A549 (cell line): Measurements from ENCODE around the gene FIZ1. TPM values are rescaled to one million over a fixed set of nuclear protein-coding genes. Genes with fewer than 3 reads are reported as not detected.

Source experiments
- ATAC-seq, 2 experiments: fragments of 200-7000 bp in 1 of 2; fragments of >200 bp in 1 of 2; cut with Nextera tagmentation in 1 of 2; cut with Tn5 transposase in 1 of 2; 3 replicates each; pipeline versions ENCODE4 v1.8.0 to v1.9.1; 2018 to 2020; ENCODE audit warnings: mild to moderate bottlenecking in 1 of 2, moderate library complexity in 1 of 2
- CTCF ChIA-PET: fragments of 300-600 bp; sonication (Branson Sonifier 250); formaldehyde crosslinking; extraction: SDS; loops from one replicate; lab custom pipeline; 2021; ENCODE audit warnings: antibody characterized with exemption, inconsistent platforms; lab: Yijun Ruan, JAX
- POLR2A ChIA-PET: fragments of 350-600 bp; formaldehyde crosslinking; extraction: SDS; loops from one replicate; lab custom pipeline; 2021; ENCODE audit warnings: antibody characterized with exemption, inconsistent platforms; lab: Yijun Ruan, JAX
- DNase-seq, 2 experiments: peaks; one replicate each; pipeline versions ENCODE4 v3.0.0 to v3.0.0-alpha.2; 2011 to 2016; ENCODE audit warnings: low read depth in 1 of 2, low spot score in 1 of 2
- FAIRE-seq: peaks from 2 replicates; lab custom pipeline; 2011; peaks lifted over from hg19 to GRCh38; lab: Jason Lieb, UNC
- H3K27ac ChIP-seq, 2 experiments: fragments of >200 bp; sonication (Bioruptor Twin); formaldehyde crosslinking; 3 replicates each; pipeline ENCODE4 v1.5.1; 2016 to 2017
- H3K4me1 ChIP-seq: fragments of >200 bp; sonication (Bioruptor Twin); formaldehyde crosslinking; 3 replicates; pipeline ENCODE4 v1.6.1; 2016
- H3K4me2 ChIP-seq: fragments of >200 bp; sonication (Bioruptor Twin); formaldehyde crosslinking; 3 replicates; pipeline ENCODE4 v1.6.1; 2016
- H3K4me3 ChIP-seq: fragments of >200 bp; sonication (Bioruptor Twin); formaldehyde crosslinking; 3 replicates; pipeline ENCODE4 v1.5.1; 2016
- H3K9me3 ChIP-seq: fragments of >200 bp; sonication (Bioruptor Twin); formaldehyde crosslinking; 3 replicates; pipeline ENCODE4 v1.6.1; 2016
- ATOH8 ChIP-seq: fragments of 250-450 bp; sonication (Bioruptor Pico); IDR thresholded peaks from 2 replicates; pipeline ENCODE4 v1.5.0; 2020; ENCODE audit warnings: low read depth, mild to moderate bottlenecking, moderate library complexity
- BHLHE40 ChIP-seq: IDR thresholded peaks from 2 replicates; pipeline ENCODE4 v1.6.1; 2012; ENCODE audit warnings: low read depth, low read length, inconsistent platforms
- CBX8 ChIP-seq: fragments of 200-600 bp; sonication (generic); IDR thresholded peaks from 2 replicates; pipeline ENCODE4 v1.6.1; 2016
- CEBPB ChIP-seq, 2 experiments: fragments of >200 bp in 1 of 2; sonication (Bioruptor Twin) in 1 of 2; formaldehyde crosslinking in 1 of 2; IDR thresholded peaks; 2 replicates each; pipeline ENCODE4 v1.6.1; 2012 to 2016
- EHMT2 ChIP-seq: fragments of 200-600 bp; sonication (generic); IDR thresholded peaks from 2 replicates; pipeline ENCODE4 v1.6.1; 2016; ENCODE audit warnings: antibody characterized with exemption, low read depth, mild to moderate bottlenecking, moderate library complexity
- EP300 ChIP-seq, 2 experiments: fragments of >200 bp; sonication (Bioruptor Twin); formaldehyde crosslinking; IDR thresholded peaks; 2 replicates in 1 of 2; 3 replicates in 1 of 2; pipeline ENCODE4 v1.6.1; 2016 to 2017
- ESRRA ChIP-seq: fragments of 150-350 bp; IDR thresholded peaks from 2 replicates; pipeline ENCODE4 v1.6.1; 2014; ENCODE audit warnings: mild to moderate bottlenecking, low read length, borderline replicate concordance
- FOSB ChIP-seq: fragments of 250-450 bp; sonication (Bioruptor Pico); IDR thresholded peaks from 2 replicates; pipeline ENCODE4 v1.5.0; 2020; ENCODE audit warnings: mild to moderate bottlenecking, moderate library complexity
- FOSL2 ChIP-seq, 2 experiments: fragments of 450-650 bp in 1 of 2; fragments of >200 bp in 1 of 2; sonication (Bioruptor Twin) in 1 of 2; formaldehyde crosslinking; IDR thresholded peaks; 2 replicates each; pipeline versions ENCODE4 v1.5.0 to v1.6.1; 2016 to 2020; ENCODE audit warnings: mild to moderate bottlenecking in 1 of 2, moderate library complexity in 1 of 2
- GATA3 ChIP-seq: IDR thresholded peaks from 2 replicates; pipeline ENCODE4 v1.6.1; 2012; ENCODE audit warnings: borderline replicate concordance
- HEYL ChIP-seq: fragments of 250-450 bp; sonication (Bioruptor Pico); IDR thresholded peaks from 2 replicates; pipeline ENCODE4 v1.8.0; 2021; ENCODE audit warnings: mild to moderate bottlenecking, moderate library complexity
- JUN ChIP-seq, 2 experiments: fragments of >200 bp; sonication (Bioruptor Twin); formaldehyde crosslinking; IDR thresholded peaks; 2 replicates in 1 of 2; 3 replicates in 1 of 2; pipeline ENCODE4 v1.6.1; 2016 to 2017
- KDM1A ChIP-seq: fragments of 200-600 bp; sonication (generic); IDR thresholded peaks from 2 replicates; pipeline ENCODE4 v1.6.1; 2016; ENCODE audit warnings: low read depth, mild to moderate bottlenecking
- KDM5A ChIP-seq: fragments of 200-600 bp; sonication (generic); IDR thresholded peaks from 2 replicates; pipeline ENCODE4 v1.6.1; 2016; ENCODE audit warnings: antibody characterized with exemption, mild to moderate bottlenecking
- MAX ChIP-seq: IDR thresholded peaks from 2 replicates; pipeline ENCODE4 v1.6.1; 2012
- MYC ChIP-seq: IDR thresholded peaks from 2 replicates; pipeline ENCODE4 v1.6.1; 2012; ENCODE audit warnings: mild to moderate bottlenecking, inconsistent platforms, low read length, improper control_type of control experiment, borderline replicate concordance
- NR3C1 ChIP-seq: fragments of >200 bp; sonication (Bioruptor Twin); formaldehyde crosslinking; IDR thresholded peaks from 3 replicates; pipeline ENCODE4 v1.6.1; 2017
- PHF8 ChIP-seq: fragments of 200-600 bp; sonication (generic); IDR thresholded peaks from 2 replicates; pipeline ENCODE4 v1.6.1; 2016; ENCODE audit warnings: low read depth, mild to moderate bottlenecking, antibody characterized with exemption, moderate library complexity, borderline replicate concordance
- POLR2A ChIP-seq: IDR thresholded peaks from 2 replicates; pipeline ENCODE4 v1.6.1; 2012; ENCODE audit warnings: mild to moderate bottlenecking, low read length
- RAD21 ChIP-seq, 2 experiments: fragments of >200 bp in 1 of 2; sonication (Bioruptor Twin) in 1 of 2; formaldehyde crosslinking in 1 of 2; IDR thresholded peaks in 1 of 2; conservative IDR thresholded peaks in 1 of 2; 2 replicates in 1 of 2; 3 replicates in 1 of 2; pipeline ENCODE4 v1.6.1; 2012 to 2018; ENCODE audit warnings: inconsistent platforms in 1 of 2
- RARB ChIP-seq: fragments of 250-450 bp; sonication (Bioruptor Pico); IDR thresholded peaks from 2 replicates; pipeline ENCODE4 v1.8.0; 2021; ENCODE audit warnings: mild to moderate bottlenecking, moderate library complexity
- RCOR1 ChIP-seq: fragments of 150-350 bp; IDR thresholded peaks from 2 replicates; pipeline ENCODE4 v1.6.1; 2014; ENCODE audit warnings: antibody characterized with exemption, low read length, low read depth
- RFX5 ChIP-seq: fragments of 450-650 bp; IDR thresholded peaks from 2 replicates; pipeline ENCODE4 v1.7.1; 2014; ENCODE audit warnings: antibody characterized with exemption, mild to moderate bottlenecking, moderate library complexity
- RNF2 ChIP-seq: fragments of 200-600 bp; sonication (generic); IDR thresholded peaks from 2 replicates; pipeline ENCODE4 v1.6.1; 2016; ENCODE audit warnings: low read depth, mild to moderate bottlenecking, antibody characterized with exemption, moderate library complexity, borderline replicate concordance
- SREBF2 ChIP-seq: fragments of 450-650 bp; IDR thresholded peaks from 2 replicates; pipeline ENCODE4 v1.6.1; 2014; ENCODE audit warnings: mild to moderate bottlenecking, moderate library complexity
- TFCP2L1 ChIP-seq: fragments of 250-450 bp; sonication (Bioruptor Pico); IDR thresholded peaks from 2 replicates; pipeline ENCODE4 v1.5.0; 2021; ENCODE audit warnings: mild to moderate bottlenecking
- TP53 ChIP-seq: fragments of 250-450 bp; sonication (Bioruptor Pico); IDR thresholded peaks from 2 replicates; pipeline ENCODE4 v1.5.0; 2021; ENCODE audit warnings: mild to moderate bottlenecking, moderate library complexity
- ZC3H11A ChIP-seq: fragments of 450-650 bp; IDR thresholded peaks from 2 replicates; pipeline ENCODE4 v1.6.1; 2014; ENCODE audit warnings: antibody characterized with exemption, mild to moderate bottlenecking
- ZFP36 ChIP-seq: fragments of 450-650 bp; IDR thresholded peaks from 2 replicates; pipeline ENCODE4 v1.6.1; 2014; ENCODE audit warnings: borderline replicate concordance; ENCODE audit not compliant: partially characterized antibody
- ZSCAN20 ChIP-seq: fragments of 250-450 bp; sonication (Bioruptor Pico); IDR thresholded peaks from 2 replicates; pipeline ENCODE4 v1.8.0; 2022; ENCODE audit warnings: mild to moderate bottlenecking, moderate library complexity
- WGBS: methylation state at CpG from one replicate; pipeline ENCODE4 v1.1.6; 2017; ENCODE audit errors: missing lambda C conversion rate; 5-methylcytosine and 5-hydroxymethylcytosine counted together
- polyA plus RNA-seq, 4 experiments: library from polyadenylated mRNA; depleted of rRNA in 3 of 4; stranded (reverse); fragments of >200 nt; fragmentation: RNase III in 1 of 4; extraction: RNeasy Plus Mini Kit Qiagen cat#74134 plus additional on column Dnase treatment in 1 of 4; gene quantifications; 2 replicates in 3 of 4; 3 replicates in 1 of 4; pipeline ENCODE4 v1.2.3, GENCODE V29; 2011 to 2017
- TF ChIP-seq, protein P1 (sequence below): fragments of >200 bp; sonication (Bioruptor Twin); formaldehyde crosslinking; IDR thresholded peaks from 3 replicates; pipeline ENCODE4 v1.5.1; 2016
- TF ChIP-seq, protein P2 (sequence below): IDR thresholded peaks from 2 replicates; pipeline ENCODE4 v1.6.1; 2012
- TF ChIP-seq, protein P3 (sequence below): fragments of 450-650 bp; IDR thresholded peaks from 2 replicates; pipeline ENCODE4 v1.6.1; 2014; ENCODE audit warnings: antibody characterized with exemption

FIZ1 gene
- polyA plus RNA-seq, 2 of the 4 experiments (the other 2 are of a cell fraction): 10.3 to 16.9 TPM

- WGBS: 1% methylated on average over 7 of the region's 7 CpGs
- TF ChIP-seq BHLHE40 (no peak), FOSB (CRISPR knock-in tag) (no peak), RCOR1 (no peak), CEBPB (IDR thresholded peaks at IDR 0.05) (no peak), ATOH8 (CRISPR knock-in tag) (no peak), MYC (no peak), MAX (0 out of 2 replicates have a peak, but pooled peaks have one; percentile 13), PHF8 (no peak), NR3C1 (no peak), EHMT2 (no peak), RAD21 (conservative IDR thresholded peaks at IDR 0.05 in 1 of 2, IDR thresholded peaks at IDR 0.05 in 1 of 2) (no peak; a peak in 2 of 5 replicates), TP53 (no peak), EP300 (IDR thresholded peaks at IDR 0.05) (no peak), SREBF2 (no peak), RNF2 (no peak), RARB (0 out of 2 replicates have a peak, but pooled peaks have one; percentile 30), ESRRA (no peak), HEYL (CRISPR knock-in tag) (no peak), GATA3 (no peak; the same call in 1 of the 2 replicates), POLR2A (no peak), TFCP2L1 (CRISPR knock-in tag) (no peak), ZC3H11A (no peak), JUN (IDR thresholded peaks at IDR 0.05) (0 out of 5 replicates have a peak, but pooled peaks of 1 of the 2 experiments have one; percentile 41), RFX5 (no peak; the same call in 1 of the 2 replicates), ZSCAN20 (CRISPR knock-in tag) (no peak), ZFP36 (no peak), KDM5A (no peak), FOSL2 (IDR thresholded peaks at IDR 0.05) (no peak), FOSL2 (CRISPR knock-in tag; IDR thresholded peaks at IDR 0.05) (no peak), CBX8 (no peak), KDM1A (no peak)
- TF ChIP-seq, protein P1, sequence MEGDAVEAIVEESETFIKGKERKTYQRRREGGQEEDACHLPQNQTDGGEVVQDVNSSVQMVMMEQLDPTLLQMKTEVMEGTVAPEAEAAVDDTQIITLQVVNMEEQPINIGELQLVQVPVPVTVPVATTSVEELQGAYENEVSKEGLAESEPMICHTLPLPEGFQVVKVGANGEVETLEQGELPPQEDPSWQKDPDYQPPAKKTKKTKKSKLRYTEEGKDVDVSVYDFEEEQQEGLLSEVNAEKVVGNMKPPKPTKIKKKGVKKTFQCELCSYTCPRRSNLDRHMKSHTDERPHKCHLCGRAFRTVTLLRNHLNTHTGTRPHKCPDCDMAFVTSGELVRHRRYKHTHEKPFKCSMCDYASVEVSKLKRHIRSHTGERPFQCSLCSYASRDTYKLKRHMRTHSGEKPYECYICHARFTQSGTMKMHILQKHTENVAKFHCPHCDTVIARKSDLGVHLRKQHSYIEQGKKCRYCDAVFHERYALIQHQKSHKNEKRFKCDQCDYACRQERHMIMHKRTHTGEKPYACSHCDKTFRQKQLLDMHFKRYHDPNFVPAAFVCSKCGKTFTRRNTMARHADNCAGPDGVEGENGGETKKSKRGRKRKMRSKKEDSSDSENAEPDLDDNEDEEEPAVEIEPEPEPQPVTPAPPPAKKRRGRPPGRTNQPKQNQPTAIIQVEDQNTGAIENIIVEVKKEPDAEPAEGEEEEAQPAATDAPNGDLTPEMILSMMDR: peak; percentile 28; the same call in 1 of the 3 replicates
- TF ChIP-seq, protein P2, sequence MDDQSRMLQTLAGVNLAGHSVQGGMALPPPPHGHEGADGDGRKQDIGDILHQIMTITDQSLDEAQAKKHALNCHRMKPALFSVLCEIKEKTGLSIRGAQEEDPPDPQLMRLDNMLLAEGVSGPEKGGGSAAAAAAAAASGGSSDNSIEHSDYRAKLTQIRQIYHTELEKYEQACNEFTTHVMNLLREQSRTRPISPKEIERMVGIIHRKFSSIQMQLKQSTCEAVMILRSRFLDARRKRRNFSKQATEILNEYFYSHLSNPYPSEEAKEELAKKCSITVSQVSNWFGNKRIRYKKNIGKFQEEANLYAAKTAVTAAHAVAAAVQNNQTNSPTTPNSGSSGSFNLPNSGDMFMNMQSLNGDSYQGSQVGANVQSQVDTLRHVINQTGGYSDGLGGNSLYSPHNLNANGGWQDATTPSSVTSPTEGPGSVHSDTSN: no peak
- TF ChIP-seq, protein P3, sequence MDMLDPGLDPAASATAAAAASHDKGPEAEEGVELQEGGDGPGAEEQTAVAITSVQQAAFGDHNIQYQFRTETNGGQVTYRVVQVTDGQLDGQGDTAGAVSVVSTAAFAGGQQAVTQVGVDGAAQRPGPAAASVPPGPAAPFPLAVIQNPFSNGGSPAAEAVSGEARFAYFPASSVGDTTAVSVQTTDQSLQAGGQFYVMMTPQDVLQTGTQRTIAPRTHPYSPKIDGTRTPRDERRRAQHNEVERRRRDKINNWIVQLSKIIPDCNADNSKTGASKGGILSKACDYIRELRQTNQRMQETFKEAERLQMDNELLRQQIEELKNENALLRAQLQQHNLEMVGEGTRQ: no peak
- Histone ChIP-seq H3K9me3 (no peaks in the 10 kb centered on the region), H3K4me2 (peak overlapping the region; percentile 82), H3K4me3 (peak overlapping the region; percentile 38), H3K4me1 (peaks cover 70% of the 10 kb centered on the region), H3K27ac (peak overlapping the region; percentile 97 to 99)
- DNase-seq (no peak), ATAC-seq (peak; percentile 1 to 30; a peak in 2 of 6 replicates), FAIRE-seq (no peak)
- ChIA-PET CTCF (interaction anchor here (0.8 to 7.6 kb wide), 17 partner anchors 11 to 410 kb away, joined by 3 to 43 read pairs (median 5); partner anchors contain the start of genes FIZ1, ZNF579 and ZNF865), POLR2A (interaction anchor here (0.5 to 4.7 kb wide), 15 partner anchors 21 to 305 kb away, joined by 3 to 44 read pairs (median 5); partner anchors contain the start of genes FIZ1, UBE2S, ZNF524 and ZNF579)
Measured at GRCh38 chr19:55550321-55550650, 49.0 kb downstream of the FIZ1 start.
